ENCODE measurements around the gene ISLR.
A peak's percentile ranks its signal among the peaks of the same experiment; 100 is the strongest.

ISLR gene

DNA sequence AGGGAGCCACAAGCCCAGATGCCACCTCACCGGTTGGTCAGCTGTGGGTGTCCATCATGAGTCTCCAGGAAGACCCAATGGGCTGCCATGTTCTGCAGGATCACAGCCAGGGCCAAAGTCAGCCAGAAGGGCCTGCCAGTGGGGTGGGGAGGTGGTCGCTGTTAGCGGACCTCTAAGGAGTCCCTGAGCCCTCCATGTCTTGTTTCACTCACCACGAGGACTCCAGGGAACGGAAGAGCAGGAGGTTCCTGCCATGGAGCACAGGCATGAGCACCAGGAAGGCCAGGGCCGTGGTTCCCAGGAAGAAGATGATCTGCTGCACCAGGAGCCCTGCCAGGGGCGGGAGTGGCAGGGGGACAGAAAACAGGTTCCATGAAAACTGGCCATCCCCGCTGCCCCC lies 8.6 kb downstream of the ISLR start:
- Histone ChIP-seq H3K9me3 (ENCODE audit: control insufficient read depth, low read length) (no peaks in the 10 kb centered on the region), H3K36me3 (ENCODE audit: control insufficient read depth in 1 of 2, insufficient read depth in 2 of 2, low read depth in 1 of 2, low read length in 2 of 2) (peaks cover 0 to 24% of the 10 kb centered on the region in 2 experiments), H3K27ac (ENCODE audit: low read length, poor library complexity, severe bottlenecking) (no peak overlapping the region), H3K14ac (ENCODE audit: low read length in 2 of 2) (no peak overlapping the region), H3K4me2 (ENCODE audit: low read length, poor library complexity, severe bottlenecking) (no peak overlapping the region), H2BK120ac (ENCODE audit: low read depth, low read length) (no peak overlapping the region), H3K79me1 (replicated peaks; ENCODE audit: low read length, poor library complexity, severe bottlenecking) (no peaks in the 10 kb centered on the region), H2AFZ (ENCODE audit: low read depth, low read length) (no peak overlapping the region), H4K91ac (ENCODE audit: low read length) (no peak overlapping the region), H2BK12ac (ENCODE audit: low read length in 2 of 2) (no peak overlapping the region), H2AK5ac (ENCODE audit: low read length, severe bottlenecking) (no peak overlapping the region), H3K4ac (ENCODE audit: low read depth in 1 of 2, low read length in 2 of 2) (no peak overlapping the region), H3K18ac (ENCODE audit: low read depth in 1 of 2, low read length in 2 of 2) (no peak overlapping the region), H3K9ac (ENCODE audit: low read length) (no peak overlapping the region), H2BK15ac (ENCODE audit: low read depth, poor library complexity, severe bottlenecking) (peak overlapping the region; percentile 38), H3K23ac (ENCODE audit: low read length in 2 of 2) (no peak overlapping the region), H4K8ac (ENCODE audit: low read length) (no peak overlapping the region), H3K4me3 (ENCODE audit: insufficient read depth in 1 of 2, low read depth in 1 of 2, low read length in 2 of 2) (no peak overlapping the region), H2BK5ac (ENCODE audit: low read depth, low read length, poor library complexity, severe bottlenecking) (no peak overlapping the region), H3K4me1 (ENCODE audit: control insufficient read depth, insufficient read depth, low read depth, low read length) (peaks cover 39% of the 10 kb centered on the region), H3K27me3 (ENCODE audit: control insufficient read depth in 1 of 2, insufficient read depth in 1 of 2, low read length in 2 of 2) (no peaks in the 10 kb centered on the region)
- 94% methylated on average over 8 of the region's 8 CpGs for WGBS
- no peak for DNase-seq

DNA sequence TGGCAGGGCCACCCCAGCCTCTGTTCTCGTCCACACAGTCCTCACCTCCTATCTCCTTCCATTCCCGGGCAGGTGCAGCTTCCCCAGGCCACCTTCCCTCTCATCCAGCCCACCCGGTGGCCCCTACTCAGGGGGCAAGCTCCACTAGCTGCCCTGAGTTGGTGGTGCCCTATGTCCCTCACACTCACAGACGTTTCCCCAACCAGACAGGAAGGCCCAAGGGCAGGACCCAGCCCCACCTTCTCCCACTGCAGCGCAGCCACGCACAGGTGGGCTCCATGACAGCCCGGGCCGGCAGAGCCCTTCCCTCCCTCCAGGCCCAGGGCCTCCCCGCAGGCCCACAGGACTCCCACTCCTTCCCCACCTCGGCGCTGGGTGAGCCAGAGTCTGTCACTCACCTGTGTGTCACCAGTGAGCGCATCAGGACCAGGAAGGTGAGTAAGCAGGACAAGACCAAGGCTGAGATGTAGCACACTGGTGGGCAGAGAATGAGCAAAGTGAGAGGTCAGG lies 11.1 kb downstream of the ISLR start:
- no peak overlapping the region for H2BK5ac ChIP-seq (ENCODE audit: low read depth, low read length, poor library complexity, severe bottlenecking)
- H3K36me3 ChIP-seq (ENCODE audit: control insufficient read depth in 1 of 2, insufficient read depth in 2 of 2, low read depth in 1 of 2, low read length in 2 of 2): peaks cover 0 to 34% of the 10 kb centered on the region in 2 experiments
- DNase-seq: no peak
- no peak overlapping the region for H3K4me2 ChIP-seq (ENCODE audit: low read length, poor library complexity, severe bottlenecking)
- H2AFZ ChIP-seq (ENCODE audit: low read depth, low read length): no peak overlapping the region
- H2AK5ac ChIP-seq (ENCODE audit: low read length, severe bottlenecking): no peak overlapping the region
- no peaks in the 10 kb centered on the region for H3K9me3 ChIP-seq (ENCODE audit: control insufficient read depth, low read length)
- H3K4me3 ChIP-seq (ENCODE audit: insufficient read depth in 1 of 2, low read depth in 1 of 2, low read length in 2 of 2): no peak overlapping the region
- peak overlapping the region in 1 of 2 experiments; percentile 11 for H2BK12ac ChIP-seq (ENCODE audit: low read length in 2 of 2)
- no peak overlapping the region for H4K8ac ChIP-seq (ENCODE audit: low read length)
- H3K27me3 ChIP-seq (ENCODE audit: control insufficient read depth in 1 of 2, insufficient read depth in 1 of 2, low read length in 2 of 2): peaks cover 3 to 9% of the 10 kb centered on the region in 2 experiments
- peak overlapping the region; percentile 27 for H4K91ac ChIP-seq (ENCODE audit: low read length)
- no peak overlapping the region for H3K4ac ChIP-seq (ENCODE audit: low read depth in 1 of 2, low read length in 2 of 2)
- no peak overlapping the region for H3K9ac ChIP-seq (ENCODE audit: low read length)
- no peak overlapping the region for H2BK120ac ChIP-seq (ENCODE audit: low read depth, low read length)
- no peak overlapping the region for H3K18ac ChIP-seq (ENCODE audit: low read depth in 1 of 2, low read length in 2 of 2)
- no peak overlapping the region for H3K27ac ChIP-seq (ENCODE audit: low read length, poor library complexity, severe bottlenecking)
- H3K4me1 ChIP-seq (ENCODE audit: control insufficient read depth, insufficient read depth, low read depth, low read length): peaks cover 17% of the 10 kb centered on the region
- WGBS: 82% methylated on average over 11 of the region's 12 CpGs
- no peak overlapping the region for H3K23ac ChIP-seq (ENCODE audit: low read length in 2 of 2)
- H2BK15ac ChIP-seq (ENCODE audit: low read depth, poor library complexity, severe bottlenecking): peak overlapping the region; percentile 9
- no peak overlapping the region for H3K14ac ChIP-seq (ENCODE audit: low read length in 2 of 2)
- no peaks in the 10 kb centered on the region for H3K79me1 ChIP-seq (replicated peaks; ENCODE audit: low read length, poor library complexity, severe bottlenecking)

DNA sequence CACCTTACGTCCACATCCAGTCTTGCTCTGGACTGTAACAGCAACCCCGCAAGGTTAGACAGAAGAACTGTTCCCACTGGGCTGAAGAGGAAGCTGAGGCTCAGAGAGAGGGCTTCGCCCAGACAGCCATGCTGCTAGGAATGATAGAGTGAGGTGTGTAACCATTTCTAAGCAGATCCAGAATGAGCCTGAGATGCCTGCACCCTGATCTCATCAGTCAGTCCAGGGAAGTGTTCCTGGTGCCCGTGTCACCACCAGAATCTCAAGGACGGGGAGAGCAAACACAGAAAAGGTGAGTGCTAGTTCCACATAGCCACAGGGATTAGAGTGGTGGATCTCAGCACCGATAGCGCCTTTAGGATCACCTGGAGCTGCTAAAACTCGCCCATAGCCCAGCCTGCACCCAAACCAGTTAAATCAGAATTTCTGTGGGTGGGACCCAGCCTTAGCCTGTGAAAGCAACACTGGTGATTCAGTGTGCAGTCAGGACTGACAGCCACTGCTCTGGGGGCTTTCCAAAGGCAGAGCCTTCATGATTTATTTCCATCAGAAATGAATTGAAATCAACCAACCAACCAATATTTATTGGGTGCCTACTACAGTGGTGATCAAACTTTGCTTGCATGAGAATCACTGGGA lies 12.3 kb downstream of the ISLR start:
- Histone ChIP-seq H2AK5ac (ENCODE audit: low read length, severe bottlenecking) (no peak overlapping the region), H4K91ac (ENCODE audit: low read length) (no peak overlapping the region), H3K4me3 (ENCODE audit: insufficient read depth in 1 of 2, low read depth in 1 of 2, low read length in 2 of 2) (no peak overlapping the region), H3K14ac (ENCODE audit: low read length in 2 of 2) (no peak overlapping the region), H3K23ac (ENCODE audit: low read length in 2 of 2) (no peak overlapping the region), H3K36me3 (ENCODE audit: control insufficient read depth in 1 of 2, insufficient read depth in 2 of 2, low read depth in 1 of 2, low read length in 2 of 2) (peaks cover 0 to 35% of the 10 kb centered on the region in 2 experiments), H3K27ac (ENCODE audit: low read length, poor library complexity, severe bottlenecking) (no peak overlapping the region), H3K9ac (ENCODE audit: low read length) (no peak overlapping the region), H3K9me3 (ENCODE audit: control insufficient read depth, low read length) (no peaks in the 10 kb centered on the region), H3K4ac (ENCODE audit: low read depth in 1 of 2, low read length in 2 of 2) (no peak overlapping the region), H2BK5ac (ENCODE audit: low read depth, low read length, poor library complexity, severe bottlenecking) (no peak overlapping the region), H3K79me1 (replicated peaks; ENCODE audit: low read length, poor library complexity, severe bottlenecking) (no peaks in the 10 kb centered on the region), H3K18ac (ENCODE audit: low read depth in 1 of 2, low read length in 2 of 2) (no peak overlapping the region), H3K4me2 (ENCODE audit: low read length, poor library complexity, severe bottlenecking) (no peak overlapping the region), H2AFZ (ENCODE audit: low read depth, low read length) (no peak overlapping the region), H4K8ac (ENCODE audit: low read length) (no peak overlapping the region), H2BK15ac (ENCODE audit: low read depth, poor library complexity, severe bottlenecking) (no peak overlapping the region), H2BK12ac (ENCODE audit: low read length in 2 of 2) (no peak overlapping the region), H2BK120ac (ENCODE audit: low read depth, low read length) (no peak overlapping the region), H3K4me1 (ENCODE audit: control insufficient read depth, insufficient read depth, low read depth, low read length) (peaks cover 6% of the 10 kb centered on the region), H3K27me3 (ENCODE audit: control insufficient read depth in 1 of 2, insufficient read depth in 1 of 2, low read length in 2 of 2) (peaks cover 3 to 9% of the 10 kb centered on the region in 2 experiments)
- DNase-seq: no peak
- WGBS: 81% methylated on average over 7 of the region's 8 CpGs

DNA sequence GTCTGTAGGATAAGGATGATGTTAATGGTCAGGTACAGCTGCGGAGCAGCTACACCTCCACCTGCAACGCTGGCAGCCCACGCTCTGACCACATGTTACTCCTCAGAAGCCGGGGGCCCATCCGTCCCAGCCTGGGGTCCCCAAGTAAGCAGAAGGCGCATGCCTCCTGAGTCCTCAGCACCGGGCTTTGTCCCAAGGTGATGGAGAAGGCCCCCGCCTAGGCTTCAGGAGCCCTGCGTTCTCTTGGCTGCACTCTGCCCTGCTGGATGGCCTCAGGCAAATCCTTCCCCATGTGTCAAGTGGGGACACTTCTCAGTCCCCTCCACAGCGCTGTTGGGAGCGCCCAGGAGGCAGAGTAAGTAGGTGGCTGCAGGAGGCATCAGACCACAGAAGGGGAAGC lies 14.7 kb downstream of the ISLR start:
- Histone ChIP-seq H3K4ac (ENCODE audit: low read depth in 1 of 2, low read length in 2 of 2) (no peak overlapping the region), H3K36me3 (ENCODE audit: control insufficient read depth in 1 of 2, insufficient read depth in 2 of 2, low read depth in 1 of 2, low read length in 2 of 2) (peaks cover 0 to 34% of the 10 kb centered on the region in 2 experiments), H2BK12ac (ENCODE audit: low read length in 2 of 2) (no peak overlapping the region), H3K23ac (ENCODE audit: low read length in 2 of 2) (no peak overlapping the region), H3K4me2 (ENCODE audit: low read length, poor library complexity, severe bottlenecking) (no peak overlapping the region), H3K9ac (ENCODE audit: low read length) (no peak overlapping the region), H2AFZ (ENCODE audit: low read depth, low read length) (no peak overlapping the region), H4K8ac (ENCODE audit: low read length) (no peak overlapping the region), H3K79me1 (replicated peaks; ENCODE audit: low read length, poor library complexity, severe bottlenecking) (no peaks in the 10 kb centered on the region), H3K27ac (ENCODE audit: low read length, poor library complexity, severe bottlenecking) (no peak overlapping the region), H2BK120ac (ENCODE audit: low read depth, low read length) (no peak overlapping the region), H3K9me3 (ENCODE audit: control insufficient read depth, low read length) (no peaks in the 10 kb centered on the region), H3K4me1 (ENCODE audit: control insufficient read depth, insufficient read depth, low read depth, low read length) (peaks cover 7% of the 10 kb centered on the region), H3K4me3 (ENCODE audit: insufficient read depth in 1 of 2, low read depth in 1 of 2, low read length in 2 of 2) (no peak overlapping the region), H2BK5ac (ENCODE audit: low read depth, low read length, poor library complexity, severe bottlenecking) (no peak overlapping the region), H3K14ac (ENCODE audit: low read length in 2 of 2) (no peak overlapping the region), H3K18ac (ENCODE audit: low read depth in 1 of 2, low read length in 2 of 2) (no peak overlapping the region), H2AK5ac (ENCODE audit: low read length, severe bottlenecking) (no peak overlapping the region), H4K91ac (ENCODE audit: low read length) (no peak overlapping the region), H2BK15ac (ENCODE audit: low read depth, poor library complexity, severe bottlenecking) (peak overlapping the region; percentile 6), H3K27me3 (ENCODE audit: control insufficient read depth in 1 of 2, insufficient read depth in 1 of 2, low read length in 2 of 2) (peaks cover 3 to 9% of the 10 kb centered on the region in 2 experiments)
- DNase-seq: no peak
- 94% methylated on average over 11 of the region's 11 CpGs for WGBS
